RPMI7951 (cell line): ENCODE data around the gene PTPRR. TPM values are rescaled to one million over a fixed set of nuclear protein-coding genes. Genes with fewer than 3 reads are reported as not detected.

Experiments
- DNase-seq: peaks from one replicate; pipeline ENCODE4 v3.0.0-alpha.2; 2012; ENCODE audit warnings: low read depth
- total RNA-seq: library from RNA; depleted of rRNA; stranded (reverse); fragments of >200 nt; shearing (Covaris generic); gene quantifications from 2 replicates; pipeline ENCODE4 v1.2.3, GENCODE V29; 2014; rRNA removed

The PTPRR gene
- total RNA-seq, result 9.0 and 9.4 TPM in 2 replicates

GRCh38 chr12:70920251-70920851 is at the start of gene PTPRR:
Gene PTPRR (minus strand): TSS chr12:70920738. CDS start chr12:70920390, 348 bp downstream.
- no peak for DNase-seq

GRCh38 chr12:70966996-70967790 is 46.7 kb upstream of the PTPRR start:
- no peak for DNase-seq

GRCh38 chr12:70966046-70966445 is 45.5 kb upstream of the PTPRR start:
- no peak for DNase-seq

- no peak for DNase-seq
Observed at GRCh38 chr12:70964867-70965510, 44.5 kb upstream of the PTPRR start.

- no peak for DNase-seq
Observed at GRCh38 chr12:70963081-70963660, 42.6 kb upstream of the PTPRR start.

DNA sequence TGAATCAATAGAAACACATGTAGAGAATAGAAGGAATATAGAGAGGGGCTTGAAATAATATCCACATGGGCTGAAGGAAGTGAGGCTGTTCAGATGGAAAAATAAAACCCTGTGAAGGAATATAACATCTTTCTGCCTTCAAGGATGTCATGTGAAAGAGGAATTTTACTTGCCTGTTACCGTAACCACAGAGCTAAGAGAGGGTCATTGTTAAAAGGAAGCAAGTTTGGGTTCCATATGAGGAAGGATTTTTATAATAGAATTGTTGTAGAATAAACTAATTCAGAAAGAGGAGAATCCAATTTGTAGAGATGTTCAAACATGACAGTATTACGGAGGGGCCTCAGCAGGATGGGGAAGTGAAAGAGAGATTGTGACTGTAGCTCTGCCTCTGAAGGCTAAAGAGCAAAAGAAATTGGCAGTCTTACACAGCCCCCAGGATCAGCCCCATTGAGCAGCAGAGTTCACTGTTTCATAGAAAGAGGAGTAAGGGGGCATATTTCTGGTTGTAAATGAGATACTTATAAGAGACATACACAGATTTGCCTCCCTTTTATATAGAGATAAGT is 41.8 kb upstream of the PTPRR start:
- no peak for DNase-seq

DNA sequence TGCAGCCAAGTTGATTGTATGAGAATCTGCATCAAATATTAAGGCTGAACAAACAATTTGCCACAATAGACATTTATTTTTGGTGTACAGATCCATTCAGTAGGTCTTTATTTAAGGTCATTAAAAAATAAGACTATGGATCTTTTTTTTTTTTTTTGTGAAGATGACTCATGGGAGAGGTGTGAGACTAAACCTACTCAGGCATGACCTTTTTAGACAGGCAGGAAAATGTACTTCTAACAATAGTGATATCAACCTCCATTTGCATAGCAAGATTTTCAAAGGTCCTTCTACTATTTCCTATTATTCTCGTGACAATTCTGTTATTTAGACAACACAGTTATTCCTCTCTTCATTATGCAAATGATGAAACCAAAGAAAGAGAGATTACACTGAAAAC is 39.9 kb upstream of the PTPRR start:
- no peak for DNase-seq

- no peak for DNase-seq
Observed at GRCh38 chr12:70955415-70955814, 34.9 kb upstream of the PTPRR start.

- no peak for DNase-seq
Observed at GRCh38 chr12:70950451-70950850, 29.9 kb upstream of the PTPRR start.

- DNase-seq, result no peak
Observed at GRCh38 chr12:70948976-70949336, 28.4 kb upstream of the PTPRR start.

- no peak for DNase-seq
Observed at GRCh38 chr12:70948236-70948975, 27.9 kb upstream of the PTPRR start.

- no peak for DNase-seq
Observed at GRCh38 chr12:70936203-70936813, 15.8 kb upstream of the PTPRR start.

- DNase-seq, result no peak
Observed at GRCh38 chr12:70933133-70933532, 12.6 kb upstream of the PTPRR start.

GRCh38 chr12:70929029-70929428 is 8.5 kb upstream of the PTPRR start:
- no peak for DNase-seq

- no peak for DNase-seq
Observed at GRCh38 chr12:70928071-70928470, 7.5 kb upstream of the PTPRR start.

GRCh38 chr12:70927356-70927755 is 6.8 kb upstream of the PTPRR start:
- no peak for DNase-seq

DNA sequence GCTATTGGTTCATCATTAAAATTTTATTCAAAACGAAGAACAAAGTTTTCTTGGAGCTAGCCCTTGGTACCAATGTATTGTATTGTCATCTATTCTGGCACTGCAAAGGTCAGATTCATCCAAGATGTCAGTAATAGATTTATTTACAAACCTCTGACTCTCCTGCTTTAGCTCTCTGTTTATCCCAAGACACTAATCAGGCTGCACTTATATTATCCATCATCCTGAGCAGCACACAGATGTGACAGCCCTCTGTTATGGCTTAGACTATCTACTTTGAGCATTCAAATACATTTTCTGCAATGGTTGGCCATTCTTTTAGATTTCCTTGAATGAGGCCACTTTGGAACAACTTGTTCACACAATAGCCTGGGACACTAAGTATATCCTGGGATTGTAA is 5.0 kb upstream of the PTPRR start:
- no peak for DNase-seq

- DNase-seq, result no peak
Observed at GRCh38 chr12:70920891-70921290, 353 bp upstream of the PTPRR start.

GRCh38 chr12:70919597-70920035 is 922 bp downstream of the PTPRR start:
- no peak for DNase-seq

- DNase-seq, result no peak
Observed at GRCh38 chr12:70919176-70919575, 1.4 kb downstream of the PTPRR start.

- DNase-seq, result no peak
Observed at GRCh38 chr12:70918321-70918720, 2.2 kb downstream of the PTPRR start.
